K562 (cell line): ENCODE data around the gene RSPH1. TPM values are rescaled to one million over a fixed set of nuclear protein-coding genes. Genes with fewer than 3 reads are reported as not detected.

Experiments
- EHMT2 ChIP-seq: fragments of 450-650 bp; IDR thresholded peaks from 2 replicates; pipeline ENCODE4 v1.6.1; 2018; ENCODE audit warnings: antibody characterized with exemption
- ESRRB ChIP-seq: fragments of 250-450 bp; sonication (Bioruptor Pico); IDR thresholded peaks from 2 replicates; pipeline ENCODE4 v1.5.0; 2020; ENCODE audit warnings: mild to moderate bottlenecking, moderate library complexity, borderline replicate concordance
- EWSR1 ChIP-seq: fragments of 450-650 bp; IDR thresholded peaks from 2 replicates; pipeline ENCODE4 v1.6.1; 2018; ENCODE audit warnings: borderline replicate concordance, mild to moderate bottlenecking, low read depth, moderate library complexity; ENCODE audit not compliant: partially characterized antibody
- GABPA ChIP-seq: fragments of 200-800 bp; sonication (Bioruptor generic); conservative IDR thresholded peaks from 2 replicates; pipeline ENCODE4 v1.6.1; 2016; ENCODE audit warnings: low read depth, missing genetic modification characterization, missing compliant biosample characterization
- HDAC6 ChIP-seq: IDR thresholded peaks from 2 replicates; pipeline ENCODE4 v1.6.1; 2012; ENCODE audit warnings: low read depth, mild to moderate bottlenecking, control low read depth, inconsistent platforms, low read length, moderate library complexity
- MAZ ChIP-seq, 2 experiments: fragments of 450-650 bp in 1 of 2; sonication (generic) in 1 of 2; formaldehyde crosslinking; IDR thresholded peaks in 1 of 2; conservative IDR thresholded peaks in 1 of 2; 2 replicates each; pipeline versions ENCODE4 v1.4.0 to v1.5.0; 2020; ENCODE audit warnings: mild to moderate bottlenecking in 1 of 2, missing genetic modification reagents in 1 of 2
- NR2F6 ChIP-seq: fragments of 450-650 bp; formaldehyde crosslinking; IDR thresholded peaks from 2 replicates; pipeline ENCODE4 v1.4.0; 2020; ENCODE audit warnings: mild to moderate bottlenecking
- POLR3G ChIP-seq: IDR thresholded peaks from 2 replicates; pipeline ENCODE4 v1.6.1; 2011; ENCODE audit not compliant: insufficient read length, insufficient replicate concordance; ENCODE audit errors: extremely low read depth
- PURB ChIP-seq: sonication (generic); formaldehyde crosslinking; IDR thresholded peaks from 2 replicates; pipeline ENCODE4 v1.9.0; 2021; ENCODE audit warnings: low read depth, mild to moderate bottlenecking, missing genetic modification reagents
- SMARCC2 ChIP-seq: fragments of 450-650 bp; IDR thresholded peaks from 2 replicates; pipeline ENCODE4 v1.6.1; 2017; ENCODE audit warnings: antibody characterized with exemption, moderate library complexity, mild to moderate bottlenecking, low read depth
- TAF1 ChIP-seq: IDR thresholded peaks from 2 replicates; pipeline ENCODE4 v1.6.1; 2011; ENCODE audit warnings: mild to moderate bottlenecking, low read length, moderate library complexity; ENCODE audit not compliant: insufficient read depth, control insufficient read depth, severe bottlenecking; ENCODE audit errors: extremely low read depth
- ZBTB11 ChIP-seq, 3 experiments: fragments of 200-800 bp in 1 of 3; fragments of 250-450 bp in 1 of 3; fragments of 450-650 bp in 1 of 3; sonication (Bioruptor Pico) in 1 of 3; sonication (Bioruptor generic) in 1 of 3; formaldehyde crosslinking in 1 of 3; IDR thresholded peaks; 2 replicates each; pipeline versions ENCODE4 v1.6.1 to v1.8.0; 2016 to 2022; ENCODE audit warnings: mild to moderate bottlenecking in 2 of 3, missing genetic modification characterization in 2 of 3, missing compliant biosample characterization in 1 of 3, moderate library complexity in 1 of 3
- ZNF263 ChIP-seq: sonication (generic); formaldehyde crosslinking; IDR thresholded peaks from 2 replicates; pipeline ENCODE4 v1.8.0; 2022; ENCODE audit warnings: mild to moderate bottlenecking, missing genetic modification reagents, borderline replicate concordance
- ZNF445 ChIP-seq: fragments of 250-450 bp; sonication (Bioruptor Pico); IDR thresholded peaks from 2 replicates; pipeline ENCODE4 v1.4.0; 2020; ENCODE audit warnings: low read depth, mild to moderate bottlenecking, moderate library complexity
- polyA plus RNA-seq, 8 experiments: library from polyadenylated mRNA; depleted of rRNA in 4 of 8; stranded (reverse) in 5 of 8; unstranded in 3 of 8; fragments of >200 nt; fragmentation: Nextera tagmentation in 2 of 8; fragmentation: Illumina TruSeq in 1 of 8; extraction: Ambion mirVana in 2 of 8; extraction: Trizol in 1 of 8; gene quantifications; 2 replicates each; pipeline versions ENCODE4 v1.2.1 to v1.2.3, GENCODE V29; 2011 to 2014; ENCODE audit warnings: inconsistent platforms in 1 of 8, missing spikeins in 1 of 8
- total RNA-seq, 7 experiments: library from RNA; depleted of rRNA in 6 of 7; stranded (reverse); fragments of >200 nt in 6 of 7; fragmentation: Illumina TruSeq in 2 of 7; extraction: Trizol in 2 of 7; gene quantifications; 2 replicates each; pipeline versions ENCODE4 v1.2.1 to v1.2.3, GENCODE V29; 2011 to 2021; ENCODE audit warnings: low replicate concordance in 1 of 7
- TF ChIP-seq, protein P1 (sequence below): sonication (generic); formaldehyde crosslinking; IDR thresholded peaks from 2 replicates; pipeline ENCODE4 v1.8.0; 2022; ENCODE audit warnings: mild to moderate bottlenecking, low read depth, missing genetic modification reagents
- TF ChIP-seq, protein P2 (sequence below), 2 experiments: fragments of 450-650 bp in 1 of 2; IDR thresholded peaks; 2 replicates each; pipeline ENCODE4 v1.6.1; 2011 to 2017; ENCODE audit warnings: low read depth in 2 of 2, antibody characterized with exemption in 1 of 2, borderline replicate concordance in 1 of 2, low read length in 1 of 2, mild to moderate bottlenecking in 1 of 2, mixed read lengths in 1 of 2; ENCODE audit not compliant: control insufficient read depth in 1 of 2

The RSPH1 gene
- total and polyA plus RNA-seq, 9 of the 15 experiments (the other 6 are each of a cell fraction or from before 2014, with no cell fraction given) = 0.17 TPM; not detected in 8

DNA sequence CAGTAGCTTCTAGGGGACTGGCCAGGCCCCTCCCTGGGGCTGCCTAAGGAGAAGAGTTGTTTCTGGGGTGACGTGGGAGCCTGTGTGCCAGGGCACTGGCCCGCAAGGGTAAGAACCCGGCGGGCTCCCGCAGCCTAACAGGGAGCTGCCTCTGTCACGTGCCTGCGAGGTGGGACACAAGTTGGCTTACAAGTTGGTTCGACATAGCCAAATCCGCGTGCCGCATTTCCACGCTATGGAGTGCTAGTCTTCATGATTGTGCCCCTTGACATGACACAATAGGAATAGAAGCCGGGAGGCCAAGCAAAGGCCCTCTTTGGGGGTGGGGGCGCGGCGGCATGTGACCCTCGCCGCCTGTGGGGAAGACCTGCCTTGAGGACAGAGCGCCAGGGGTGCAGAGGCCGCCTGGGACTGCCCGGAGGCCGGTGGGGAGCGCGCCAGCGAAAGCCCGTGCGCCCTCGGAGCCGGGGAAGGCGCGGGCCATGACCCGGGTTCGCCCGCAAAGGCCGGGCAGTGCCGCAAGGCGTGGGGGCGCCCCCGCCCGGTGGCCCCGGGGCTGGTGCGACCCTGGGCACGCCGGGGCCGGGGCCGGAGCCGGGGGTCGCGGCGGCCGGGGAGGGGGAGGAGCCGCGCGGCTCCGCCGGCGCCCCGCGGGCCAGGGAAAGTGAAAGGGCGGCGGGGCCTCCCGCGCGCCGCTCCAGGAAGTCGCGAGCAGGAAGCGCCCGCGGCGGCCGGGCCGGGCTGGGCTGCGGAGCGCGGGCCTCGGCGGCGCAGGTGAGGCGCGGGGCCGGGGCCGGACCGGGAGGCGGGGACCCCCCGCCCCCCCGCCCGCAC lies 17.3 kb upstream of the RSPH1 start, which contains the start of gene SLC37A1 (continued):
- TF ChIP-seq, protein P1, sequence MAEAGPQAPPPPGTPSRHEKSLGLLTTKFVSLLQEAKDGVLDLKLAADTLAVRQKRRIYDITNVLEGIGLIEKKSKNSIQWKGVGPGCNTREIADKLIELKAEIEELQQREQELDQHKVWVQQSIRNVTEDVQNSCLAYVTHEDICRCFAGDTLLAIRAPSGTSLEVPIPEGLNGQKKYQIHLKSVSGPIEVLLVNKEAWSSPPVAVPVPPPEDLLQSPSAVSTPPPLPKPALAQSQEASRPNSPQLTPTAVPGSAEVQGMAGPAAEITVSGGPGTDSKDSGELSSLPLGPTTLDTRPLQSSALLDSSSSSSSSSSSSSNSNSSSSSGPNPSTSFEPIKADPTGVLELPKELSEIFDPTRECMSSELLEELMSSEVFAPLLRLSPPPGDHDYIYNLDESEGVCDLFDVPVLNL (CRISPR knock-in tag) = no peak
- no peak for TF ChIP-seq ZNF445
- TF ChIP-seq EHMT2 = no peak
- TF ChIP-seq, protein P2, sequence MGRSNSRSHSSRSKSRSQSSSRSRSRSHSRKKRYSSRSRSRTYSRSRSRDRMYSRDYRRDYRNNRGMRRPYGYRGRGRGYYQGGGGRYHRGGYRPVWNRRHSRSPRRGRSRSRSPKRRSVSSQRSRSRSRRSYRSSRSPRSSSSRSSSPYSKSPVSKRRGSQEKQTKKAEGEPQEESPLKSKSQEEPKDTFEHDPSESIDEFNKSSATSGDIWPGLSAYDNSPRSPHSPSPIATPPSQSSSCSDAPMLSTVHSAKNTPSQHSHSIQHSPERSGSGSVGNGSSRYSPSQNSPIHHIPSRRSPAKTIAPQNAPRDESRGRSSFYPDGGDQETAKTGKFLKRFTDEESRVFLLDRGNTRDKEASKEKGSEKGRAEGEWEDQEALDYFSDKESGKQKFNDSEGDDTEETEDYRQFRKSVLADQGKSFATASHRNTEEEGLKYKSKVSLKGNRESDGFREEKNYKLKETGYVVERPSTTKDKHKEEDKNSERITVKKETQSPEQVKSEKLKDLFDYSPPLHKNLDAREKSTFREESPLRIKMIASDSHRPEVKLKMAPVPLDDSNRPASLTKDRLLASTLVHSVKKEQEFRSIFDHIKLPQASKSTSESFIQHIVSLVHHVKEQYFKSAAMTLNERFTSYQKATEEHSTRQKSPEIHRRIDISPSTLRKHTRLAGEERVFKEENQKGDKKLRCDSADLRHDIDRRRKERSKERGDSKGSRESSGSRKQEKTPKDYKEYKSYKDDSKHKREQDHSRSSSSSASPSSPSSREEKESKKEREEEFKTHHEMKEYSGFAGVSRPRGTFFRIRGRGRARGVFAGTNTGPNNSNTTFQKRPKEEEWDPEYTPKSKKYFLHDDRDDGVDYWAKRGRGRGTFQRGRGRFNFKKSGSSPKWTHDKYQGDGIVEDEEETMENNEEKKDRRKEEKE (IDR thresholded peaks at IDR 0.05; ENCODE audit: borderline replicate concordance in 1 of 2, control insufficient read depth in 1 of 2, low read depth in 2 of 2, low read length in 1 of 2) = no peak
- TF ChIP-seq POLR3G = no peak
- TF ChIP-seq ZBTB11 (CRISPR knock-in tag; IDR thresholded peaks at IDR 0.05) = peak in 1 of 3 experiments; percentile 72; a peak in 3 of 6 replicates
- peak; percentile 51 for TF ChIP-seq HDAC6
- TF ChIP-seq PURB (CRISPR knock-in tag) = no peak
- 0 out of 4 replicates have a peak, but pooled peaks of 1 of the 2 experiments have one; percentile 24 for TF ChIP-seq MAZ (CRISPR knock-in tag; conservative IDR thresholded peaks at IDR 0.05 in 1 of 2, IDR thresholded peaks at IDR 0.05 in 1 of 2)
- TF ChIP-seq SMARCC2 = no peak
- peak; percentile 12 for TF ChIP-seq TAF1
- TF ChIP-seq GABPA (tag) = peak; percentile 78
- TF ChIP-seq EWSR1 = no peak
- no peak for TF ChIP-seq NR2F6 (CRISPR knock-in tag)
- TF ChIP-seq ESRRB (CRISPR knock-in tag) = no peak
- TF ChIP-seq ZNF263 = no peak
